Parathyroid adenoma (tissue), 2 donors: ENCODE data around the gene F13A1.

Experiments used
- H2AFZ ChIP-seq: fragments of 300-600 bp; sonication (generic); one replicate; pipeline ENCODE4 v1.7.0; 2017; ENCODE audit warnings: antibody characterized with exemption, mild to moderate bottlenecking
- H3K27ac ChIP-seq: fragments of 300-600 bp; sonication (generic); one replicate; pipeline ENCODE4 v1.7.0; 2017
- H3K27me3 ChIP-seq: fragments of 300-600 bp; sonication (generic); one replicate; pipeline ENCODE4 v1.7.0; 2017; ENCODE audit warnings: low read length; ENCODE audit not compliant: control insufficient read depth, insufficient read depth
- H3K36me3 ChIP-seq: fragments of 300-600 bp; sonication (generic); one replicate; pipeline ENCODE4 v1.7.0; 2017; ENCODE audit warnings: low read length; ENCODE audit not compliant: control insufficient read depth, insufficient read depth
- H3K4me1 ChIP-seq: fragments of 300-600 bp; sonication (generic); one replicate; pipeline ENCODE4 v1.7.0; 2017; ENCODE audit warnings: control low read depth
- H3K4me2 ChIP-seq: fragments of 300-600 bp; sonication (generic); one replicate; pipeline ENCODE4 v1.7.0; 2017; ENCODE audit warnings: low read length
- H3K4me3 ChIP-seq: fragments of 300-600 bp; sonication (generic); one replicate; pipeline ENCODE4 v1.7.0; 2017; ENCODE audit warnings: low read depth, low read length
- H3K79me2 ChIP-seq: fragments of 300-600 bp; sonication (generic); one replicate; pipeline ENCODE4 v1.7.0; 2017; ENCODE audit warnings: control low read depth
- H3K9ac ChIP-seq: fragments of 300-600 bp; sonication (generic); one replicate; pipeline ENCODE4 v1.7.0; 2017; ENCODE audit warnings: mild to moderate bottlenecking
- H3K9me3 ChIP-seq: fragments of 300-600 bp; sonication (generic); one replicate; pipeline ENCODE4 v1.7.0; 2017; ENCODE audit warnings: low read length; ENCODE audit not compliant: control insufficient read depth
- TF ChIP-seq, protein P1 (sequence below): fragments of 300-600 bp; sonication (generic); IDR thresholded peaks from one replicate; pipeline ENCODE4 v1.7.0; 2017; ENCODE audit warnings: antibody characterized with exemption, mild to moderate bottlenecking
- donor health status: primary hyperparathyroidism.

The F13A1 gene

DNA sequence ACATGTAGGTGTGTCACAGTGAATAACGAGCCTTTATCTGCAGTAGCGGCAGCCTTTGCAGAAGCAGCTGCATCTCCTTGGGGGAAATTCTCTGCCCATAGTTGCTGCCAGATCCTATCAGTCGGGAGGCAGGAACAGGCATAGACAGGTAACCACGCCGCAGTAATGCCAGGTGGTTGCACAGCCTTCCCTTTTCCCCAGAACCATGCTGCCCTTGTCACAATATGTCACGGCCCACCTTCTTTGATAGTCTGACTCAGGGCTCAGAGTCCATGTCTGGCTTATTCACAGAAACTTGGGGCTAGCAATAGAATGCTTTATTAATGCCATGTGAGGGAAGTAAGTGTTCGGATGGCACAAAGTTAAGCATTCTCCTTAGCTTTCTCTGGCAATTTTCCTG is 76.6 kb downstream of the F13A1 start:
- Histone ChIP-seq H3K4me1 (no peaks in the 10 kb centered on the region), H3K9me3 (no peaks in the 10 kb centered on the region), H3K36me3 (no peaks in the 10 kb centered on the region), H2AFZ (no peak overlapping the region), H3K4me3 (no peak overlapping the region), H3K27ac (no peak overlapping the region), H3K9ac (no peak overlapping the region), H3K27me3 (no peaks in the 10 kb centered on the region), H3K4me2 (no peak overlapping the region), H3K79me2 (no peaks in the 10 kb centered on the region)
- TF ChIP-seq, protein P1, sequence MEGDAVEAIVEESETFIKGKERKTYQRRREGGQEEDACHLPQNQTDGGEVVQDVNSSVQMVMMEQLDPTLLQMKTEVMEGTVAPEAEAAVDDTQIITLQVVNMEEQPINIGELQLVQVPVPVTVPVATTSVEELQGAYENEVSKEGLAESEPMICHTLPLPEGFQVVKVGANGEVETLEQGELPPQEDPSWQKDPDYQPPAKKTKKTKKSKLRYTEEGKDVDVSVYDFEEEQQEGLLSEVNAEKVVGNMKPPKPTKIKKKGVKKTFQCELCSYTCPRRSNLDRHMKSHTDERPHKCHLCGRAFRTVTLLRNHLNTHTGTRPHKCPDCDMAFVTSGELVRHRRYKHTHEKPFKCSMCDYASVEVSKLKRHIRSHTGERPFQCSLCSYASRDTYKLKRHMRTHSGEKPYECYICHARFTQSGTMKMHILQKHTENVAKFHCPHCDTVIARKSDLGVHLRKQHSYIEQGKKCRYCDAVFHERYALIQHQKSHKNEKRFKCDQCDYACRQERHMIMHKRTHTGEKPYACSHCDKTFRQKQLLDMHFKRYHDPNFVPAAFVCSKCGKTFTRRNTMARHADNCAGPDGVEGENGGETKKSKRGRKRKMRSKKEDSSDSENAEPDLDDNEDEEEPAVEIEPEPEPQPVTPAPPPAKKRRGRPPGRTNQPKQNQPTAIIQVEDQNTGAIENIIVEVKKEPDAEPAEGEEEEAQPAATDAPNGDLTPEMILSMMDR, result no peak

DNA sequence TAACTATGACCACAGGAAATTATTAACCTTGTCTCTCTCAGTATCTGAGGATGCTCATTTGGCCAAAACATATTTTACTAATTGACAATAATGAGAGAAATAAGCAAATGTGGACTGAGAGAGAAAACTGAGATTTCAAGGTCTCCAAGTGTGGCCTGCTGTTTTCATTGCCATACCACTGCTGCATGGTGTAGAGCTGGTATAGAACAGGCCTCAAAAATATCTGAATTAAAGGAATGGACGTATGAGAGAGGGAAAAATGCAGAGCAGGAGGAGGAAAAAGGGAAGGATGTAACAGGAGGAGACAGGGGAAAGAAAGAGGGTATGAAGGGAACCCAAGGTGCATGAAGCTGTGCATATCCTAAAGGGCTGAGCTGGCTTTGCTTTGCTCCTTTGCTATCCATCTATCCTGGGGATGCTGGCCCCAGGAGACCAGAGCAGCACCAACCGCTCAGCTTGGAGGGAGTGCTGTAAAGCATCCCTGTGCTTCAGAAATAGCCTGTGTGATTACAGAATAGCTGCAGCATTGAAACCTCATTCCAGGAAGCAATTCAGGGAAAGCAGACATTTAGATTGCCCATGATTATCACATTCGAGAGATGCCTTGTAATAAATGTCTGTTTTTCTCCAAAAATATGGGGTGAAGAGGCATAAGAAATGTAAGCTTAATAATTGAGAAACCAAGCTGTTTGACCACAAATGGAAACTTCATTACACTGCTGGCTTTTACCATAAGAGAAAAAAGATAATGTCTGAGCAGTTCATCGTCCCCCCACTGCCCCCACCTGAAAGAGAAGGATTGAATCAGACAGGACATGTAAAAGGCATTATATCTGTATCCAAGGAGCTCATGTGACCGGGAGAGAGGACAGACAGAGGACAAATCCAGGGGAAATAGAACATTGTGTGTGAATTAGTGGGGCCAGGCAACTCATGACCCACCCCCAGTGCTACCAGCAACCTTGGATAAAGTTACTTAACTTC is 80.6 kb downstream of the F13A1 start:
- Histone ChIP-seq H3K27me3 (no peaks in the 10 kb centered on the region), H3K9me3 (no peaks in the 10 kb centered on the region), H3K4me3 (no peak overlapping the region), H3K4me1 (no peaks in the 10 kb centered on the region), H2AFZ (no peak overlapping the region), H3K79me2 (no peaks in the 10 kb centered on the region), H3K9ac (no peak overlapping the region), H3K4me2 (no peak overlapping the region), H3K27ac (no peak overlapping the region), H3K36me3 (no peaks in the 10 kb centered on the region)
- TF ChIP-seq, protein P1, result no peak

DNA sequence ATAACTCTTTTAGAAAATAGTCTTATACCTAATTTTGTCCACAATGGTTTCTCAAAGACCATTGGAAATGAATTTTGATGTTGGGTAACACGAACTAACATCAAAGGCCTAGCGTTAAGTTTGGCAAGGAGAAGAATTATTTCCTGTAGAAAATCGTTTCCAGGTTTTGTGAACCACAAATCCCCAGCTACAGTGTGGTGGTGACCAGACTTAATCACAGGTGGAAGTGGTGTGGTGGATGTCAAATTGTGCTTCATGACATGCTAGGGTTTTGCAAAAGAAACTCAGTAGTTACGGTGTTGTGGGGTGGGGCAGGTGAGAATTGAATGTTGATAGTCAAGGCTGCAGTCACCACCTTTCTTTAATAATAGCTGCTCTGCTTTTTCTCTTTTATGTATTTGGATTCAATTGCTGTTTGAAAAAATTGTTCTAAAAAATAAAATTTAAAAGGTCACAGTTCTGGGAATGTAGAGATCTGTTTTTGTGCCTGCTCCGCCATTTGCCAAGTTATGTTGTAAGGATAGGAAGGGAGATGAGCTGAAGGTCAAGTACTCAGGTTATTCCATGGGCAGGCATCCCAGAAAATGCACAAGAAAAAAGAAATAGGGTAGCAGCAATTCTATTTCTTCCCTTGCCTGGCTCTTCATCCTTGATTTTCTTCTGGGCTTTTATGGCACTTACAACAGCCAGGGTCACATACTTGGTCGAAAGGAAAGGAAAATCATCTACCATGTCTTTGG is 83.6 kb downstream of the F13A1 start:
- H3K27ac ChIP-seq, result no peak overlapping the region
- no peaks in the 10 kb centered on the region for H3K36me3 ChIP-seq
- H3K4me2 ChIP-seq, result no peak overlapping the region
- H3K4me3 ChIP-seq, result no peak overlapping the region
- H3K9me3 ChIP-seq, result no peaks in the 10 kb centered on the region
- no peak overlapping the region for H2AFZ ChIP-seq
- H3K4me1 ChIP-seq, result no peaks in the 10 kb centered on the region
- H3K9ac ChIP-seq, result no peak overlapping the region
- TF ChIP-seq, protein P1, result no peak
- H3K79me2 ChIP-seq, result no peaks in the 10 kb centered on the region
- no peaks in the 10 kb centered on the region for H3K27me3 ChIP-seq

DNA sequence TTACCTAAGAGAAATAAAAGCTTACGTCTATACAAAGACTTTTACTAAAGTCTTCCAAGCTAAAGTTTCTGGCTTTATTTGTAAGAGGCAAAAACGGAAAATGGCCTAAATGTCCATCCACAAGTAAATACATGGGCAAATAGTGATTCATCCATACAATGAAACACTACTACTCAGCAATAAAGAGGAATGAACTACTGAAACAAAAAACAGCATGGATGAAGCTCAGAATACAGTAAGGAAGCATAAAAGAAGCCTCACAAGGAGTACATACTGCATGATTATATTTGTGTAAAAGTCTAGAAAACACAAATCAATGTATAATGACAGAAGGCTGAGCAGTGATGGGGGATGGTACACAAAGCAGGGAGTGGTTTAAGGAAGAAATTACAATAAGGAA is 84.7 kb downstream of the F13A1 start:
- H3K4me1 ChIP-seq, result no peaks in the 10 kb centered on the region
- no peak overlapping the region for H3K4me3 ChIP-seq
- H3K4me2 ChIP-seq, result no peak overlapping the region
- H3K79me2 ChIP-seq, result no peaks in the 10 kb centered on the region
- H3K27me3 ChIP-seq, result no peaks in the 10 kb centered on the region
- H3K27ac ChIP-seq, result no peak overlapping the region
- no peaks in the 10 kb centered on the region for H3K36me3 ChIP-seq
- no peak overlapping the region for H2AFZ ChIP-seq
- TF ChIP-seq, protein P1, result no peak
- H3K9me3 ChIP-seq, result no peaks in the 10 kb centered on the region
- no peak overlapping the region for H3K9ac ChIP-seq
